Mucosa of descending colon (tissue), 3 donors: ENCODE measurements around the gene SNX11. TPM values are rescaled to one million over a fixed set of nuclear protein-coding genes. Genes with fewer than 3 reads are reported as not detected.

Experiments used
- ATAC-seq: fragments of 200-7000 bp; cut with Tn5 transposase; one replicate; pipeline ENCODE4 v1.9.1; 2020; ENCODE audit warnings: mild to moderate bottlenecking, moderate library complexity
- DNase-seq, 3 donors: peaks; one replicate each; pipeline ENCODE4 v3.0.0-alpha.2; 2020
- H3K36me3 ChIP-seq: fragments of 200-600 bp; one replicate; pipeline ENCODE4 v1.8.0; 2021; ENCODE audit warnings: low read depth, mild to moderate bottlenecking
- H3K4me1 ChIP-seq: fragments of 200-600 bp; one replicate; pipeline ENCODE4 v1.8.0; 2021; ENCODE audit warnings: low read depth, mild to moderate bottlenecking
- H3K4me3 ChIP-seq: fragments of 200-600 bp; one replicate; pipeline ENCODE4 v1.8.0; 2021; ENCODE audit warnings: mild to moderate bottlenecking
- H3K9me3 ChIP-seq: fragments of 200-600 bp; one replicate; pipeline ENCODE4 v1.8.0; 2021; ENCODE audit warnings: mild to moderate bottlenecking
- intact Hi-C, 2 donors: fragments of 100-400 bp; cut with DNase I in 1 of 2; cut with micrococcal nuclease in 1 of 2; formaldehyde crosslinking; loops; one replicate each; pipeline versions ENCODE4 v1.11.0 to v1.11.1; 2022; cut with DNase I, micrococcal nuclease
- total RNA-seq, 3 donors: library from RNA; stranded (reverse); fragmentation: NEBNext Ultra II Directional in 2 of 3; extraction: Animal tissue kit (Norgen Biotek cat#: 25700) in 2 of 3; gene quantifications; one replicate each; pipeline versions ENCODE4 v1.2.1 to v1.2.4, GENCODE V29; 2021 to 2023
- TF ChIP-seq, protein P1 (sequence below): fragments of 200-600 bp; IDR thresholded peaks from one replicate; pipeline ENCODE4 v1.8.0; 2022; ENCODE audit warnings: antibody characterized with exemption, mild to moderate bottlenecking
- donor health status: DM: no; HTN: no; CAD: no; lungs with moderate emphysema.
- donor health status: DM: no; HTN: no; CAD: no.
- donor health status: DM: no; HTN: yes; CAD: no.

The SNX11 gene
- total RNA-seq, 3 donors from 2014 or later, result 25.4 to 26.5 (median 25.4) TPM

DNA sequence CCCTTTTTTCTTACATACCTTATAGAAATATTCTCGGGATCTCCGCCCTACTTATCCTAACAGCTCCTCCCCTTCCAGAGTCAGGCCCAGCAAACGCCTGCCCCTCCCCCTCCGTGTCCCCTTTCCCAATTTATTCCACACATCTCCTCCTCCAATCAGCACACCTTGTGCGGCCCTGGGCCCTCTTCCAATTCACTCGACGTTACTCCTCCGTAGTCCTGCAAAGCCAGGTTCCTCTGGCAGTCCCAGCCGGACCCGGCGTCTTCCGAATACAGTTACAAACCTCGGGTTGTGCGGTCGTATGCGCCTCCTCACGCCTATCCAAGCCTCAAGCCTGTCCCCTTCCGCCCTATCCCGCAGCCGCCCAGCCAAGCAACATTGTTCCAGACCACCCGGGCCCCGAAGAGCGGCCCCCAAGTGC lies 7.0 kb upstream of the SNX11 start:
- intact Hi-C loops, result no loop called here
- Histone ChIP-seq H3K36me3 (no peaks in the 10 kb centered on the region), H3K9me3 (peaks cover 3% of the 10 kb centered on the region), H3K4me1 (peaks cover 32% of the 10 kb centered on the region), H3K4me3 (peak overlapping the region; percentile 48)
- DNase-seq (peak in 2 of 3 donors; percentile 68 to 73), ATAC-seq (peak; percentile 33)
- TF ChIP-seq, protein P1, sequence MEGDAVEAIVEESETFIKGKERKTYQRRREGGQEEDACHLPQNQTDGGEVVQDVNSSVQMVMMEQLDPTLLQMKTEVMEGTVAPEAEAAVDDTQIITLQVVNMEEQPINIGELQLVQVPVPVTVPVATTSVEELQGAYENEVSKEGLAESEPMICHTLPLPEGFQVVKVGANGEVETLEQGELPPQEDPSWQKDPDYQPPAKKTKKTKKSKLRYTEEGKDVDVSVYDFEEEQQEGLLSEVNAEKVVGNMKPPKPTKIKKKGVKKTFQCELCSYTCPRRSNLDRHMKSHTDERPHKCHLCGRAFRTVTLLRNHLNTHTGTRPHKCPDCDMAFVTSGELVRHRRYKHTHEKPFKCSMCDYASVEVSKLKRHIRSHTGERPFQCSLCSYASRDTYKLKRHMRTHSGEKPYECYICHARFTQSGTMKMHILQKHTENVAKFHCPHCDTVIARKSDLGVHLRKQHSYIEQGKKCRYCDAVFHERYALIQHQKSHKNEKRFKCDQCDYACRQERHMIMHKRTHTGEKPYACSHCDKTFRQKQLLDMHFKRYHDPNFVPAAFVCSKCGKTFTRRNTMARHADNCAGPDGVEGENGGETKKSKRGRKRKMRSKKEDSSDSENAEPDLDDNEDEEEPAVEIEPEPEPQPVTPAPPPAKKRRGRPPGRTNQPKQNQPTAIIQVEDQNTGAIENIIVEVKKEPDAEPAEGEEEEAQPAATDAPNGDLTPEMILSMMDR, result no peak

DNA sequence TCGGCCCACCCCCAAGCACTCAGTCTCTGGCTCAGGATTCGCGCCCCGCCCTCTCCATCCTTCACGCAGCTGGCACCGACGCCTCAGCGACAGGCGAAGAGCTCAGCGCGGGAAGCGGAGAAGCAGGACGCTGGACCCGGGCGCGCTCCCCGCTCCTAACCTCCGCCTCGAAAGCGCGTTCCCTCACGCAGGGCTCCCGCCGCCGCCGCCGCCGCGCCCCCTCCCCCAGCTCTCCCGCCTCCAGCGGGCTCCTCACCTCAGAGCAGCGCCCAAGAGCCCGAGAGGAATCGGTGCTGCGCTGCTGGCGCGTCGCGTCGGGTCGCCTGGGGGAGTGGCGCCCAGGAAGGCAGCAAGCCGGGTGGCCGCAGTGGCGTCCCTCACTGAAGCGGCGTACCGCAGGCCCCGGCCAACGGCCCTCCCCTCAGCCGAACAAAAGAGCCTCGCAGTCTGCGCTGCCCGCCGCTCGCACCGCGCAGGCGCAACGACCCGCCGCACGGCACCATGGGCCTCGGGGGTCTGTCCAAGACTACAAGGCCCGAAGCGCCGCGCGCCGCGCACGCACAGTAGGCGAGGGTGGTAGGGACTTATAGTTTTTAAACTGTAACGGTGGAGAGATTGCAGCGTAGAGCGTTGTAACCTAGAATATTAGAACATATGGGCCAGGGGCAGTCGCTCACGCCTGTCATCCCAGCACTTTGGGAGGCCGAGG lies 6.4 kb upstream of the SNX11 start, which contains the start of gene CBX1:
Gene CBX1 (minus strand): TSS at position 467 of the 709 bp plus-strand sequence. CDS start 24,474 bp downstream, outside the sequence.
- ATAC-seq (peak; percentile 99), DNase-seq (peak; percentile 95 to 97 (median 96))
- TF ChIP-seq, protein P1, result no peak
- intact Hi-C loops, result no loop called here
- Histone ChIP-seq H3K9me3 (peaks cover 3% of the 10 kb centered on the region), H3K4me1 (peaks cover 30% of the 10 kb centered on the region), H3K36me3 (no peaks in the 10 kb centered on the region), H3K4me3 (peak within 1 kb of the TSS; percentile 48)

DNA sequence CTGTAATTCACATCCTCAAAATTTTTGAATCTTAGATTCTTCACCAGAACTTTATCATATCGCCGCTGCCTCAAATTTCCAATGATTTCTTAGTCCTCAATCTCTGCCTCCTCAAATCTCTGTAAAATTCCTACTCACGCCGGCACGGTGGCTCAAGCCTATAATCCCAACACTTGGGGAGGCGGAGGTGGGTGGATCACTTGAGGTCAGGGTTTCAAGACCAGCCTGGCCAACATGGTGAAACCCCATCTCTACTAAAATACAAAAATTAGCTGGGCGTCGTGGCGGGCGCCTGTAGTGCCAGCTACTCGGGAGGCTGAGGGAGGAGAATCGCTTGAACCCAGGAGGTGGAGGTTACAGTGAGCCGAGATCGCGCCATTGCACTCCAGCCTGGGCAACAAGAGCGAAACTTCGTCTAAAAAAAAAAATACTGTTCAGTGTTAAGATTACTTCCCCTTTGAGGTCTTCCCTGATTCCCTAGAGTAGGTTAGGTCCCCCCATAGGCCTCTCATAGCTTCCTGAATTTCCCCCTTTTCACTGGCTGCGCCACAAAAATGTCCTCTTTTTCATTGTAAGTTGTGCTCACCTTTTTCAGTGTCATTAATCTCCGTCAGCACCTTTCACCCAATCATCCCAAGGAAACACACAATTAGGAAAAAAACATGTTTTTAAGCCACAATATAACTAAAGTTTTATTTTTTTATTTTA lies 5.4 kb upstream of the SNX11 start:
- intact Hi-C loops, result no loop called here
- H3K36me3 ChIP-seq, result no peaks in the 10 kb centered on the region
- peaks cover 3% of the 10 kb centered on the region for H3K9me3 ChIP-seq
- peaks cover 26% of the 10 kb centered on the region for H3K4me1 ChIP-seq
- ATAC-seq (no peak), DNase-seq (no peak)
- no peak overlapping the region for H3K4me3 ChIP-seq
- TF ChIP-seq, protein P1, result no peak

DNA sequence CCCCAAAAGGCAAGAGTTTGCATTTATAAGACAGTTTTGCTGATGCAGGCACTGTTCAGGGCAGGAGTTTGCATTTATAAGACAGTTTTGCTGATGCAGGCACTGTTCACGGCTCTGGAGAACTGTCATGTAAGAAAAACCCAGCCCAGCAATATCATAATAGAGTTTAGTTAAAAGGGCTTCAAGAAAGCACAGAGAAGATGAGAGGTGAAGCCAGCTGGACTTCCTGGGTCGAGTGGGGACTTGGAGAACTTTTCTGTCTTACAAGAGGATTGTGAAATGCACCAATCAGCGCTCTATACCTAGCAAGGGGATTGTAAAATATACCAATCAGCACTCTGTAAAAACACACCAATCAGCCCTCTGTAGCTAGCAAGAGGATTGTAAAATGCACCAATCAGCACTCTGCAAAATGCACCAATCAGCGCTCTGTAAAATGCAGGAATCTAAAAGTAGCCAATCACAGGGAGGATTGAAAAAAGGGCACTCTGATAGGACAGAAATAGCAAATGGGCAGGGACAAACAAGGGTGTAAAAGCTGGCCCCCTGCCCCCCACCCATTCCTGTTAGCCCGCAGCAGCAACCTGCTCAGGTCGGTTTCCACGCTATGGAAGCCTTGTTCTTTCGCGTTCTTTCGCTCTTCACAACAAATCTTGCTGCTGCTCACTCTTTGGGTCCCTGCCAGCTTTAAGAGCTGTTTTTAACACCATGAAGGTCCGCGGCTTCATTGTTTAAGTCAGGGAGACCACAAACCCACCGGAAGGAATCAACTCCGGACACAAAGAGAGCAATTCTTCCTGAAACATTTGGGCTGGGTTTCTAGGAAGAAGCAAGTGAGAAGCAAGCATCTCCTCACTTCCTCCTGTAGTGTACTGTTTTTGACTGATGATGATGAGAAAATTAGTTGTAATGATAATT lies 4.5 kb upstream of the SNX11 start:
- intact Hi-C loops, result no loop called here
- TF ChIP-seq, protein P1, result no peak
- DNase-seq (no peak), ATAC-seq (no peak)
- no peak overlapping the region for H3K4me3 ChIP-seq
- H3K9me3 ChIP-seq, result peaks cover 3% of the 10 kb centered on the region
- peaks cover 17% of the 10 kb centered on the region for H3K4me1 ChIP-seq
- no peaks in the 10 kb centered on the region for H3K36me3 ChIP-seq

DNA sequence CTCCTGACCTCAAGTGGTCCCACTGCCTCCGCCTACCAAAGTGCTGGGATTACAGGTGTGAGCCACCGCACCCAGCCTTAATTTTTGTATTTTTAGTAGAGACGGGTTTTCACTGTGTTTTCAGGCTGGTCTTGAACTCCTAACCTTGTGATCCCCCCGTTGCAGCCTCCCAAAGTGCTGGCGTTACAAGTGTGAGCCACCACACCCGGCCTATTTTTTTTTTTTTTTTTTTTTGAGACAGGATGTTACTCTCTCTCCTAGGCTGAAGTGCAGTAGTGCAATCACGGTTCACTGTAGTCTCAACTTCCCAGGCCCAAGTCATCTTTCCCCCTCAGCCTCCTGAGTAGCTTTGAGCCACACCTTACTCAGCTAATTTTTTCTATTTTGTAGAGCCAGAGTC lies 3.1 kb upstream of the SNX11 start:
- intact Hi-C loops, result no loop called here
- Histone ChIP-seq H3K4me1 (peaks cover 22% of the 10 kb centered on the region), H3K36me3 (no peaks in the 10 kb centered on the region), H3K9me3 (peaks cover 3% of the 10 kb centered on the region), H3K4me3 (no peak overlapping the region)
- TF ChIP-seq, protein P1, result no peak
- DNase-seq (no peak), ATAC-seq (no peak)
